Measurements from ENCODE around the gene CDC42BPB.
A peak's percentile ranks its signal among the peaks of the same experiment; 100 is the strongest.
"Not testable (repeated sequence)": the region's sequence is repeated elsewhere in the genome, so short reads cannot be mapped to it uniquely, and the experiment has no call there.

Gene CDC42BPB

DNA sequence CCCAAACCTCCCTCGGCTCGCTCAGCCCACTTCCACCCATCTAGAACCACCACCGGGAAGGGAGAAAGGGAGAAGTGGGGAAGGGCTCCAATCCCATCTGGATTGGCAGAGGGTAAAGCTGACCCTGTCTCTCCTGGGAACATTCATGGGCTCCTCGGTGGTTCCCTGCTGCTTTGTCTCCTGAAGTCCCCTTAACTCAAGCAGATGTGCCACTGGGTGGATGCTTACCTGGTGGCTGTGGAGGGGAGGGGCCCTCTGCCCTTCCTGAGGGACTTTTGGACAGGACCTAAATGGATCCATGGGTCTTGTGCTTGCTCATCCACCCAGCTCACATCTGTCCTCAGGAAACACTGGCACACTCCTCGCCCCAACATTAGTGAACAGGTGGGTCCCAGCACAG is 2.2 kb upstream of the CDC42BPB start:
- Histone ChIP-seq H3K4me1 (peaks cover 18% of the 10 kb centered on the region), H3K36me3 (replicated peaks) (no peaks in the 10 kb centered on the region), H3K4me3 (no peak overlapping the region), H3K27me3 (ENCODE audit: low read depth) (no peaks in the 10 kb centered on the region), H3K9me3 (no peaks in the 10 kb centered on the region)
- DNase-seq (ENCODE audit: low spot score in 2 of 2), result no peak
- in situ Hi-C loops (cut with MboI; ENCODE audit: low sequenced_read_pairs), result no loop called here

DNA sequence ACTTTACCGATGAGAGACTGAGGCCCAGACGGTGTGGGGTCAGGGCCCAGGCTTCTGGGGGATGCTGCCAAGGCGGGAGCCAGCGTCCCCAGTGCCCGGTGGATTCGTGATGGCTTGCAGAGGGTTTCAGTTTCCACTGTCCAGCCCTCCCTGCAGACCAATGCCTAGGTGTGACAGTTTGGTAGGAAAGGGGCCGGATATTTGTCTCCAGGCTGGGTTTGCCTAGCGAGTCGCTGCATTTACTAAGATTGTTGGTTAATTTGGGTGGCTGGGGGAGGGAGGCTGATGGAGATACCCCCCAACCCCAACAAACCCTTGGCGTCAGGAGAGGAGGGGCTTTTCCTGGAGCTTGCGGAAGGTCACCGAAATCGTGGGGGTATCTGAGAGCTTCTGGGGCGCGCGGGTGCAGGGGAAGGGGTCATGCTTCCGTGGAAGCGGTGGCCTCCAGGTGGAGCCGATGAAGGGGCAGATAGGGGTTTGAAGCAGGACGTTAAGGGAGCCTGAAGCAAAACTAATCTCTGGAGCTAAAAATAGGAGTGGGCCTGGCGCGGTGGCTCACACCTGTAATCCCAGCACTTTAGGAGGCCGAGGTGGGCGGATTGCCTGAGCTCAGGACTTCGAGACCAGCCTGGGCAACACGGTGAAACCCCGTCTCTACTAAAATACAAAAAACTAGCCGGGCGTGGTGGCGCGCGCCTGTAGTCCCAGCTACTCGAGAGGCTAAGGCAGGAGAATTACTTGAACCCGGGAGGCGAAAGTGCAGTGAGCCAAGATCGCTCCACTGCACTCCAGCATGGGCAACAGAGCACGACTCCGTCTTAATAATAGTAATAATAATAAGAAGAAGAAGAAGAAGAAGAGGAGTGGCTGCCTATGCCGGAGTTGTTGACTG is 1.1 kb upstream of the CDC42BPB start:
- DNase-seq (ENCODE audit: low spot score in 2 of 2), result peak in 1 of 2 experiments; percentile 39
- in situ Hi-C loops (cut with MboI; ENCODE audit: low sequenced_read_pairs), result no loop called here
- H3K36me3 ChIP-seq (replicated peaks), result no peaks in the 10 kb centered on the region
- H3K4me3 ChIP-seq, result peak overlapping the region; percentile 70
- H3K9me3 ChIP-seq, result no peaks in the 10 kb centered on the region
- H3K4me1 ChIP-seq, result peaks cover 18% of the 10 kb centered on the region
- no peaks in the 10 kb centered on the region for H3K27me3 ChIP-seq (ENCODE audit: low read depth)

DNA sequence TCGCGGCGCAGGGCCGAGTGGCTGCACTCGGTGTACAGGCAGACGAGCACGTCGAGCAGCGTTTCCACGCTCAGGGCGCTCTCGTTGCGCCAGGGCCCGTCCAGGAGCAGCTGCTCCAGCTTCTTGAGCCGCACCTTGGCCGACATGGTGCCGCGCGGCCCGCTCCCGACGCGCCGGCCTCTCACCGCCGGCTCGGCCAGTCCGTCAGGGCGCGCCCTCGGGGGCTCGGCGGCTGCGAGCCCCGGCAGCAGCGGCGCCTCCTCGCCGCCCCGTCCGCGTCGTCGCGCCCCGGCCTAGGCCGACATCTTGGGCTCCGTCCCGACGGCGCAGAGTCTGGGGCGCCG is 349 bp downstream of the CDC42BPB start:
- Histone ChIP-seq H3K27me3 (ENCODE audit: low read depth) (no peaks in the 10 kb centered on the region), H3K36me3 (replicated peaks) (no peaks in the 10 kb centered on the region), H3K9me3 (no peaks in the 10 kb centered on the region), H3K4me3 (peak overlapping the region; percentile 64), H3K4me1 (peaks cover 18% of the 10 kb centered on the region)
- in situ Hi-C loops (cut with MboI; ENCODE audit: low sequenced_read_pairs), result no loop called here
- DNase-seq (ENCODE audit: low spot score in 2 of 2), result peak in 1 of 2 experiments; percentile 40

DNA sequence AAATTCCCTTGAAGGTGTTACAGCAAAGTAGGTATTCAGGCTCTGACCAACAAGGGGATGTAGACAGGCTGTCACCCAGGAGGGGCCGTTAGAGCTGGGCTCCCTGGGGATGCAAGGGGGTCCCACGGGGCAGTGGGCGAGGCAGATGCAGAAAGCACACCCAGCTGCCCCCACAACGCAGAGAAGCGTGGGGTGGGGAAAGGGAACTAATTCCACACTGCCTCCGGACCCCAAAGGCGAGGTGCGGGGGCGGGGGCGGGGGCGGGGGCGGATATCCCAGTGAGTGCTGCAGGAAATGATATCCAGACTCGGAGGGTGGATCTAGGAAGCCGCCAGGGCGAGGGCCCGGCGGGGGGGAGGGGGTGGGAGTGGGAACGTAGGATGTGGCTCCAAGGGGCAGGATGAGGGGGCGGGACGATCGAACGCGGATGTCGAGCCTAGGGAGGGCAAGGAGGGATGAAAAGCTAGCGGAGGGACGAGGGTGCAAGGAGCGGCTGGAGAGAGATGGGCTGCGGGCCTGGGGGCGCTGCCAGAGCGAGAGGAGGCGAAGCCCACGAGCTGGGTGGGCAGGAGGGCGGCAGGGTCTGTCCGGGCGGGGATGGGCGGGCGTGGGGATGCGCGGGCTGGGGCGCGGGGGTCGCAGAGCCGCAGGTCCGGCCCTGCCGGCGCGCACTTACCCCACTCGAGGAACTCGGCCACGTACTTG is 874 bp downstream of the CDC42BPB start:
- Histone ChIP-seq H3K9me3 (no peaks in the 10 kb centered on the region), H3K36me3 (replicated peaks) (no peaks in the 10 kb centered on the region), H3K4me1 (peaks cover 18% of the 10 kb centered on the region), H3K4me3 (peak overlapping the region; percentile 64), H3K27me3 (ENCODE audit: low read depth) (no peaks in the 10 kb centered on the region)
- DNase-seq (ENCODE audit: low spot score in 2 of 2), result peak; percentile 75 to 94
- in situ Hi-C loops (cut with MboI; ENCODE audit: low sequenced_read_pairs), result no loop called here

DNA sequence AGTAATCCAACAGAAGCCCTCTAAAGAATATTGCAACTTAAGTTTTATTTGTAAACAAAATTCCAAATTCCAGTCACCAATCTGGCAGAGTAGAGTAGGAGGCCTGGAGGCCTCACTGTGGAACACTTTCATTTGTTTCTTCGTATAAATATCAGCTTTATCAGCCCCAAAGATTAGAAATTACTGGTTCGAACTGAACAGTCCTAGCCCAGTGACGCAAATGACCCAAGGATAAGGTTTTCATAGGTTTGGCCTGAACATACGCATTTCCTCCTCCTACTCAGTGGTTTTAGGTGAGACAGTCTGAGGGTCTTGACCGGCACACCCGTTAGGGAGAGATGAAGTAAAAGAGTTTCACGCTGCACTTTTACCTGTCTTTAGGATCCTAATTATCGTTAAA is 1.7 kb downstream of the CDC42BPB start:
- H3K36me3 ChIP-seq (replicated peaks), result no peaks in the 10 kb centered on the region
- in situ Hi-C loops (cut with MboI; ENCODE audit: low sequenced_read_pairs), result no loop called here
- H3K27me3 ChIP-seq (ENCODE audit: low read depth), result no peaks in the 10 kb centered on the region

DNA sequence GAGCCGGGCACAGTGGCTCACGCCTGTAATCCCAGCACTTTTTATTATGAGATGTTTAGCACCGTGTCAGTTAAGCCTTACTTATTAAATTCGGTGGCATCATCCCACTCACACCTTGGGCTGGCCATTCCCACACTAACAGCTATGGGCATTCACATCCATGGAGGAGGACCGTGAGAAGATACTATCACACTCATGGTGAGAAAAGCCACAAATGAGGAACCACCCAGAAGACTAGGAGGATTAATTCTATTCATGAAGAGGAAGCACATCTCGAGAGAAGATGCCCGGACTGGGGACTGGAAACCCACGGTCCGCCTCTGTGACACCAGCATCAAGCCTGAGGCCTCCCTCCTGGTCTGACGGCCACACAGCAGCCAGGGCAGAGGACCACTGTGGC is 4.9 kb downstream of the CDC42BPB start:
- H3K4me1 ChIP-seq, result peaks cover 12% of the 10 kb centered on the region
- H3K9me3 ChIP-seq, result no peaks in the 10 kb centered on the region
- no peak overlapping the region for H3K4me3 ChIP-seq
- in situ Hi-C loops (cut with MboI; ENCODE audit: low sequenced_read_pairs), result no loop called here
- no peaks in the 10 kb centered on the region for H3K27me3 ChIP-seq (ENCODE audit: low read depth)
- peaks cover 4% of the 10 kb centered on the region for H3K36me3 ChIP-seq (replicated peaks)
- no peak for DNase-seq (ENCODE audit: low spot score in 2 of 2)

More for the DNA sequence above, 1.7 kb downstream of the CDC42BPB start:
- no peak for DNase-seq (ENCODE audit: low spot score in 2 of 2)
- Histone ChIP-seq H3K4me1 (peaks cover 22% of the 10 kb centered on the region), H3K4me3 (peak overlapping the region; percentile 64), H3K9me3 (no peaks in the 10 kb centered on the region)

DNA sequence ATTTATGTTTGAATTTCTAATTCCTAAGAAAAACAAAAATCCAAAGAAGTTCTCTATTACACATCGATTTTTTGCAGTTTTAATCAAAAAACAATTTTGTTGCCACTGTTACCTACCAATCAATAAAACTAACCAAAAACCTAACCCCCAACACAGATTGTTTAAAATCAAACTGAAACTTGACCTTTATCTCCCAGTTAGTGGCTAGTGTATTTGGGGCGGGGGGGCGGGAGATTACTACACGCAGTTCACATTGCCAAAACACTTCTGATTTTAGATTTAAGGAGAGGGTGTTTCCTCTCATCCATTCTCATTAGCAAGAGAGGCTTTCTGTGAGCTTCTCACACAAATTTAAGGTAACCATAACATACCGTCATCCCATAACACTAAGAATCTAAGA is 6.4 kb downstream of the CDC42BPB start:
- no peak overlapping the region for H3K4me3 ChIP-seq
- no peaks in the 10 kb centered on the region for H3K9me3 ChIP-seq
- H3K36me3 ChIP-seq (replicated peaks), result peaks cover 5% of the 10 kb centered on the region
- in situ Hi-C loops (cut with MboI; ENCODE audit: low sequenced_read_pairs), result no loop called here
- no peak for DNase-seq (ENCODE audit: low spot score in 2 of 2)
- peaks cover 12% of the 10 kb centered on the region for H3K4me1 ChIP-seq
- no peaks in the 10 kb centered on the region for H3K27me3 ChIP-seq (ENCODE audit: low read depth)

DNA sequence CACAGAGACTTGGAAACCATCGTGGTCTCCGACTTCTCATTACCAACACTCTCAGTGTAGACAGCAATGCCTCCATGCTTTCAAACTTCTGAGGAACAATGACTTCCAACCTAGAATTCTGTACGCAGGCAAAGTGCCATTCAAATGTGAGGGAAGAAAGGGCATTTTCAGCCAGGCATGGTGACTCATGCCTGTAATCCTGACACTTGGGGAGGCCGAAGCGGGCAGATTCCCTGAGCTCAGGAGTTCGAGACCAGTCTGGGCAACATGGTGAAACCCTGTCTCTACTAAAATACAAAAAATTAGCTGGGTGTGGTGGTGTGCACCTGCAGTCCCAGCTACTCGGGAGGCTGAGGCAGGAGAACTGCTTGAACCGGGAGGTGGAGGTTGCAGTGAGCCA is 9.9 kb downstream of the CDC42BPB start:
- H3K9me3 ChIP-seq; in situ Hi-C loops (cut with MboI; ENCODE audit: low sequenced_read_pairs); H3K4me1 ChIP-seq; H3K27me3 ChIP-seq (ENCODE audit: low read depth); H3K4me3 ChIP-seq; DNase-seq (ENCODE audit: low spot score in 2 of 2): not testable (repeated sequence)
- H3K36me3 ChIP-seq (replicated peaks), result peaks cover 13% of the 10 kb centered on the region

DNA sequence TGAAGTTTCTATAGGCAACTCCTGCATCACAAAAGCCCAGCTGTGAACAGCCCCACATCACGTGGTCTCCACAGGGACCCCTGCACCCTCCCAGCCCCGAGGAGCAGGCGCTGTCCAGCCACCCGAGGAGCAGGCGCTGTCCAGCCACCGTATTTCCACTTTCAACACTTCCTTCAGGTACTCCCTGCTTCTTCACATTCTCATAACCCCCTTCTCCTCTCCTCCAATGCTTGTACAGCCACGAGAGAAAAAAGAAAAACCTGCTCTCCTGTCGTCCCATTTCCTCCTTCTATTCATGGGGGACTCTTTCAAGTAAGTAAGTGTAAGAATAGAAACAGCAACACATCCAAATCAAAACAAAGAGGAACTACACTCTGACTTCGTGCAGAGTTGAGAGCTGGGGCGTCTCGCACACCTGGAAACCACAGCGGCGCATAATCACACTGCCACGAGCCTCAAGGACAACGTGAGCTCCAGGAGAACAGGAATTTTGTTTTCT is 11.9 kb downstream of the CDC42BPB start:
- Histone ChIP-seq H3K27me3 (ENCODE audit: low read depth) (no peaks in the 10 kb centered on the region), H3K4me1 (no peaks in the 10 kb centered on the region), H3K36me3 (replicated peaks) (peaks cover 19% of the 10 kb centered on the region), H3K9me3 (no peaks in the 10 kb centered on the region), H3K4me3 (no peak overlapping the region)
- DNase-seq (ENCODE audit: low spot score in 2 of 2), result no peak
- in situ Hi-C loops (cut with MboI; ENCODE audit: low sequenced_read_pairs), result no loop called here

DNA sequence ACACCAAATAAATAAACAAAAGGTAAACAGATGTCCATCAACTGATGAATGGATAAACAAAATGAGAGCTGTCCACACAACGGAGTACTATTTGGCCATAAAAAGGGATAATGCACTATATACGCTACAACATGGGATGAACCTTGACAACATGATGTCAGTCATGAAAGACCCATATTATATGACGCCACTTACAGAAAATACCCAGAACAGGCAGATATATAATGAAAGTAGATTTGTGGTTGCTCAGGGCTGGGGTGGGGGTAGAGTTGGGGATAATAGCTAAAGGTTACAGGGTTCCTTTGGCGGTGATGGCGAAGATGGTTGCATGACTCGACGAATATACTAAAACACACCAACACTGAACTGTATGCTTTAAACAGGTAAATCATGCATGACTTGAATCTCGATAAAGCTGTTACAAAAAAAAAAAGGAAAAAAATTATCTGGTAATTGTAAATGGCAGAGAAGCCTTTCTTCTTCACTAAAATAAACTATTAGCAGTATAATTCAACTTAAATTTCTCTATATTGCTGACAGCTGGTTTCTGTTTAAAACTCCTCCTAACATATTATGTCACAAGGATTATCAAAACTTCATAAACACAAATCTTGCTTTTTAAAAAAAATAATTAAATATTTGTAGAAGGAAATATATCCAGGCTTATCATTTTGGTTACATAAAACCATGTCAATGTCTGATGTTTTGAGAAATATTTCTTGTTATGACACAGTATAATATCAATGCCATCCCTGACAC is 13.9 kb downstream of the CDC42BPB start:
- Histone ChIP-seq H3K4me3 (no peak overlapping the region), H3K4me1 (no peaks in the 10 kb centered on the region), H3K27me3 (ENCODE audit: low read depth) (no peaks in the 10 kb centered on the region), H3K9me3 (no peaks in the 10 kb centered on the region), H3K36me3 (replicated peaks) (peaks cover 19% of the 10 kb centered on the region)
- in situ Hi-C loops (cut with MboI; ENCODE audit: low sequenced_read_pairs), result no loop called here
- DNase-seq (ENCODE audit: low spot score in 2 of 2), result no peak

DNA sequence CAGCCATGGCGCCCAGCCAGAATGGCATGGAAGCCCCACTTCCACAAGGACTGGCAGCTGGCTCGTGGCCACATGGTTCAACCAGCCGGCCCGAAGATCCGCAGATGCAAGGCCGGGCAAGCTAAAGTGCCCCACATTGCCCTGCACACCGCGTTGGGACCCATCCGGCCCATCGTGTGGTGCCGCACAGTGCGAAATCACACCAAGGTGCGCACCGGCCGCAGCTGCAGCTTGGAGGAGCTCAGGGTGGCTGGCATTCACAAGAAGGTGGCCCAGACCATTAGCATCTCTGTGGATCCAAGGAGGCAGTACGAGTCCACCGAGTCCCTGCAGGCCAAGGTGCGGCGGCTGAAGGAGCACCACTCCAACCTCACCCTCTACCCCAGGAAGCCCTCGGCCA is 15.9 kb downstream of the CDC42BPB start:
- in situ Hi-C loops (cut with MboI; ENCODE audit: low sequenced_read_pairs), result no loop called here
- no peak overlapping the region for H3K4me3 ChIP-seq
- H3K27me3 ChIP-seq (ENCODE audit: low read depth), result no peaks in the 10 kb centered on the region

DNA sequence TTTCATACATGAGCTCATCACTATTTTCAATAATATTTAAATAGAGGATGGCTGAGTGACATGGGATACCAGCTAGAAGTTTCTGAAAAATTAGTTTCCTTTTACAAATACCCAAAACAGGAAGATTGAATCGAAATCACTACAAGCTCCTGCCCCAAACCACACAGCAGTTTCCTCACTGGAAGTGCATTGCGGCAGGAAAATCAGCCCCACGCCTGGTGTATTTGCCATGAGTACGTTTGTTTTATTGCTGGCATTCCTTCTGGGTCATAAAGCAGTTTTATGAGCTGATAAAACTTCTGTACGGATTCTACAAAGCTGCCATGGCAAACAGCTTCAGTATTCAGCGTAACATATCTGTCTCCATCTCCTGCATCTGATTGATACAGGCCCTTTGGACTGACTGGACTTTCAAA is 23.7 kb downstream of the CDC42BPB start:
- peaks cover 15% of the 10 kb centered on the region for H3K4me1 ChIP-seq
- H3K4me3 ChIP-seq, result no peak overlapping the region
- H3K27me3 ChIP-seq (ENCODE audit: low read depth), result no peaks in the 10 kb centered on the region
- in situ Hi-C loops (cut with MboI; ENCODE audit: low sequenced_read_pairs), result no loop called here
- no peaks in the 10 kb centered on the region for H3K36me3 ChIP-seq (replicated peaks)
- H3K9me3 ChIP-seq, result peaks cover 5% of the 10 kb centered on the region; the same call in 1 of the 2 replicates
- peak in 1 of 2 experiments; percentile 53 for DNase-seq (ENCODE audit: low spot score in 2 of 2)

More for the DNA sequence above, 15.9 kb downstream of the CDC42BPB start:
- no peaks in the 10 kb centered on the region for H3K4me1 ChIP-seq
- no peaks in the 10 kb centered on the region for H3K9me3 ChIP-seq
- peaks cover 14% of the 10 kb centered on the region for H3K36me3 ChIP-seq (replicated peaks)
- no peak for DNase-seq (ENCODE audit: low spot score in 2 of 2)

DNA sequence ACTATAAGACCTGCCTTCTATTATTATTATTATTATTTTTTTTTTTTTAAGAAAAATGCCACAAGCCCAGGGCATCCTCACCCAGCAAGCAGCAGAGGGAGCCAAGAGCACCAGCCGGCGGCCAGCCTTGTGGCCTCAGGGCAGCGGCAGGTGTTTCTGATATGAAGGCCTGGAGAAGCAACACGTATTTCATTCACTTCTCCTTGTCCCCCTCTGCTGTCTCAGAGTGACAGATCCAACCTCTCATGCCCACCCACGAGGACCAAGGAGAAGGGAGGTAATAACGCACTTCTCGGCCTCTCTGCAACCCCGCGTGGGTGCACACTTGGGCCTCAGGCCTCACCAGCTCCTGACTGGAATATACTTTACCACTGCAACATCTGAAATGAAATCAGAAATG is 25.4 kb downstream of the CDC42BPB start:
- Histone ChIP-seq H3K4me1 (peaks cover 24% of the 10 kb centered on the region), H3K36me3 (replicated peaks) (peaks cover 5% of the 10 kb centered on the region), H3K27me3 (ENCODE audit: low read depth) (no peaks in the 10 kb centered on the region), H3K4me3 (no peak overlapping the region), H3K9me3 (peaks cover 14% of the 10 kb centered on the region)
- peak in 1 of 2 experiments; percentile 62 for DNase-seq (ENCODE audit: low spot score in 2 of 2)
- in situ Hi-C loops (cut with MboI; ENCODE audit: low sequenced_read_pairs), result no loop called here

Data from HAP-1 (cell line).